HCT116 (cell line): ENCODE results near the gene GP1BB.

Experiments
- EGR1 ChIP-seq: IDR thresholded peaks from 2 replicates; pipeline ENCODE4 v1.6.1; 2012; ENCODE audit warnings: low read depth
- EZH2 ChIP-seq: fragments of 200-600 bp; sonication (generic); IDR thresholded peaks from 2 replicates; pipeline ENCODE4 v1.6.1; 2017; ENCODE audit warnings: antibody characterized with exemption, mixed run types
- EZH2phosphoT487 ChIP-seq: fragments of 200-600 bp; IDR thresholded peaks from 2 replicates; pipeline ENCODE4 v1.6.1; 2018; ENCODE audit warnings: antibody characterized with exemption, borderline replicate concordance
- POLR2A ChIP-seq: IDR thresholded peaks from 2 replicates; pipeline ENCODE4 v1.7.0; 2011; ENCODE audit warnings: borderline replicate concordance; ENCODE audit not compliant: insufficient read depth, insufficient read length; ENCODE audit errors: extremely low read depth
- POLR2AphosphoS5 ChIP-seq: IDR thresholded peaks from 2 replicates; pipeline ENCODE4 v1.6.1; 2011; ENCODE audit warnings: mild to moderate bottlenecking, low read depth, low read length, moderate library complexity
- RAD21 ChIP-seq: IDR thresholded peaks from 2 replicates; pipeline ENCODE4 v1.6.1; 2012; ENCODE audit warnings: low read depth, mild to moderate bottlenecking
- SIN3A ChIP-seq: IDR thresholded peaks from 2 replicates; pipeline ENCODE4 v1.6.1; 2012; ENCODE audit warnings: low read depth
- SP1 ChIP-seq: IDR thresholded peaks from 2 replicates; pipeline ENCODE4 v1.6.1; 2012; ENCODE audit warnings: low read depth
- TCF7L2 ChIP-seq: IDR thresholded peaks from 2 replicates; pipeline ENCODE4 v1.7.0; 2011; ENCODE audit warnings: borderline replicate concordance, inconsistent platforms; ENCODE audit not compliant: insufficient read depth, insufficient read length; ENCODE audit errors: extremely low read depth
- YY1 ChIP-seq: IDR thresholded peaks from 2 replicates; pipeline ENCODE4 v1.6.1; 2011; ENCODE audit warnings: low read length, low read depth, moderate library complexity, mild to moderate bottlenecking; ENCODE audit not compliant: insufficient replicate concordance; ENCODE audit errors: extremely low read depth
- TF ChIP-seq, protein P1 (sequence below), 3 experiments: fragments of 200-600 bp in 1 of 3; sonication (generic) in 1 of 3; IDR thresholded peaks in 2 of 3; conservative IDR thresholded peaks in 1 of 3; 2 replicates each; pipeline ENCODE4 v1.5.1; 2012 to 2017; ENCODE audit warnings: low read depth in 2 of 3, low read length in 2 of 3, antibody characterized with exemption in 1 of 3, borderline replicate concordance in 1 of 3, control low read depth in 1 of 3, mild to moderate bottlenecking in 1 of 3, mixed read lengths in 1 of 3, mixed run types in 1 of 3, moderate library complexity in 1 of 3; ENCODE audit not compliant: insufficient read depth in 1 of 3
- TF ChIP-seq, protein P2 (sequence below): IDR thresholded peaks from 2 replicates; pipeline ENCODE4 v1.6.1; 2012; ENCODE audit warnings: low read depth

DNA sequence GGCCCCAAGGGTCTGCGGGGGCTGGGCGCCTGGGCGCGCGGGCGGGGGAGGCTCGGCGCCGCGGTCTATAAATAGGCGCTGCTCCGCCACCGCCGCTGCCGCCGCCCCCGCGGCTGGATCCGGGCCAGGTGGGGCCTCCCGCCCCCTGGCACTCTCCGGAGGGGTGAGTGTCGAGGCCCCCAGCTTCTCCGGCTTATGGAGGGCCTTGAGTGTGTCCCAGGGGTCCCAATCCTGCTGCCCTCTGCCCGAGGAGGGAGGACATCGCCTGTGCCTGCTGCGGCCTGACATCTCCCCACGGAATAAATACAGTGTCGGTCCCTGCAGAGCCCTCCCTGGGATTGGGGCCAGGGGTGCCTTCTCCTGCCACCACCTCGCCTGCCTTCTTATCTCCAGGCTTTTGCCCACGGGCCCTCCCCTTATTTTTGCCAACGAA, 4.3 kb upstream of the GP1BB start:
- TF ChIP-seq RAD21 (no peak), POLR2AphosphoS5 (no peak), EZH2 (no peak), POLR2A (no peak), YY1 (no peak), EGR1 (no peak), TCF7L2 (no peak), SIN3A (no peak), SP1 (no peak), EZH2phosphoT487 (no peak)
- TF ChIP-seq, protein P1, sequence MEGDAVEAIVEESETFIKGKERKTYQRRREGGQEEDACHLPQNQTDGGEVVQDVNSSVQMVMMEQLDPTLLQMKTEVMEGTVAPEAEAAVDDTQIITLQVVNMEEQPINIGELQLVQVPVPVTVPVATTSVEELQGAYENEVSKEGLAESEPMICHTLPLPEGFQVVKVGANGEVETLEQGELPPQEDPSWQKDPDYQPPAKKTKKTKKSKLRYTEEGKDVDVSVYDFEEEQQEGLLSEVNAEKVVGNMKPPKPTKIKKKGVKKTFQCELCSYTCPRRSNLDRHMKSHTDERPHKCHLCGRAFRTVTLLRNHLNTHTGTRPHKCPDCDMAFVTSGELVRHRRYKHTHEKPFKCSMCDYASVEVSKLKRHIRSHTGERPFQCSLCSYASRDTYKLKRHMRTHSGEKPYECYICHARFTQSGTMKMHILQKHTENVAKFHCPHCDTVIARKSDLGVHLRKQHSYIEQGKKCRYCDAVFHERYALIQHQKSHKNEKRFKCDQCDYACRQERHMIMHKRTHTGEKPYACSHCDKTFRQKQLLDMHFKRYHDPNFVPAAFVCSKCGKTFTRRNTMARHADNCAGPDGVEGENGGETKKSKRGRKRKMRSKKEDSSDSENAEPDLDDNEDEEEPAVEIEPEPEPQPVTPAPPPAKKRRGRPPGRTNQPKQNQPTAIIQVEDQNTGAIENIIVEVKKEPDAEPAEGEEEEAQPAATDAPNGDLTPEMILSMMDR (IDR thresholded peaks at IDR 0.05 in 2 of 3, conservative IDR thresholded peaks at IDR 0.05 in 1 of 3; ENCODE audit: borderline replicate concordance in 1 of 3, insufficient read depth in 1 of 3, low read depth in 2 of 3, low read length in 2 of 3), result no peak
- TF ChIP-seq, protein P2, sequence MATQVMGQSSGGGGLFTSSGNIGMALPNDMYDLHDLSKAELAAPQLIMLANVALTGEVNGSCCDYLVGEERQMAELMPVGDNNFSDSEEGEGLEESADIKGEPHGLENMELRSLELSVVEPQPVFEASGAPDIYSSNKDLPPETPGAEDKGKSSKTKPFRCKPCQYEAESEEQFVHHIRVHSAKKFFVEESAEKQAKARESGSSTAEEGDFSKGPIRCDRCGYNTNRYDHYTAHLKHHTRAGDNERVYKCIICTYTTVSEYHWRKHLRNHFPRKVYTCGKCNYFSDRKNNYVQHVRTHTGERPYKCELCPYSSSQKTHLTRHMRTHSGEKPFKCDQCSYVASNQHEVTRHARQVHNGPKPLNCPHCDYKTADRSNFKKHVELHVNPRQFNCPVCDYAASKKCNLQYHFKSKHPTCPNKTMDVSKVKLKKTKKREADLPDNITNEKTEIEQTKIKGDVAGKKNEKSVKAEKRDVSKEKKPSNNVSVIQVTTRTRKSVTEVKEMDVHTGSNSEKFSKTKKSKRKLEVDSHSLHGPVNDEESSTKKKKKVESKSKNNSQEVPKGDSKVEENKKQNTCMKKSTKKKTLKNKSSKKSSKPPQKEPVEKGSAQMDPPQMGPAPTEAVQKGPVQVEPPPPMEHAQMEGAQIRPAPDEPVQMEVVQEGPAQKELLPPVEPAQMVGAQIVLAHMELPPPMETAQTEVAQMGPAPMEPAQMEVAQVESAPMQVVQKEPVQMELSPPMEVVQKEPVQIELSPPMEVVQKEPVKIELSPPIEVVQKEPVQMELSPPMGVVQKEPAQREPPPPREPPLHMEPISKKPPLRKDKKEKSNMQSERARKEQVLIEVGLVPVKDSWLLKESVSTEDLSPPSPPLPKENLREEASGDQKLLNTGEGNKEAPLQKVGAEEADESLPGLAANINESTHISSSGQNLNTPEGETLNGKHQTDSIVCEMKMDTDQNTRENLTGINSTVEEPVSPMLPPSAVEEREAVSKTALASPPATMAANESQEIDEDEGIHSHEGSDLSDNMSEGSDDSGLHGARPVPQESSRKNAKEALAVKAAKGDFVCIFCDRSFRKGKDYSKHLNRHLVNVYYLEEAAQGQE, result no peak
